ENCODE measurements around the gene MITF.
"Not testable (repeated sequence)": the region's sequence is repeated elsewhere in the genome, so short reads cannot be mapped to it uniquely, and the experiment has no call there.

MITF gene

DNA sequence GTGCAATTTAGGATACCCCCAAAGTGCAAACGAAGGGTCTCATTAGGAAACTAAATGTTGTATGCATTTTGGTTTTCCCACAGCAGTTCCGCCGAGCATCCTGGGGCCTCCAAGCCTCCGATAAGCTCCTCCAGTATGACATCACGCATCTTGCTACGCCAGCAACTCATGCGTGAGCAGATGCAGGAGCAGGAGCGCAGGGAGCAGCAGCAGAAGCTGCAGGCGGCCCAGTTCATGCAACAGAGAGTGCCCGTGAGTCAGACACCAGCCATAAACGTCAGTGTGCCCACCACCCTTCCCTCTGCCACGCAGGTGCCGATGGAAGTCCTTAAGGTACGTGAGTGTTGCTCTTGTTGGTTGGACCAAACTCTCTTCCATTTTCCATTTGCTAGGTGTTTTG is 139.8 kb downstream of the MITF start:
- DNase-seq = no peak

- no peak for DNase-seq
Observed at GRCh38 chr3:69880069-69880640, 140.9 kb downstream of the MITF start.

DNA sequence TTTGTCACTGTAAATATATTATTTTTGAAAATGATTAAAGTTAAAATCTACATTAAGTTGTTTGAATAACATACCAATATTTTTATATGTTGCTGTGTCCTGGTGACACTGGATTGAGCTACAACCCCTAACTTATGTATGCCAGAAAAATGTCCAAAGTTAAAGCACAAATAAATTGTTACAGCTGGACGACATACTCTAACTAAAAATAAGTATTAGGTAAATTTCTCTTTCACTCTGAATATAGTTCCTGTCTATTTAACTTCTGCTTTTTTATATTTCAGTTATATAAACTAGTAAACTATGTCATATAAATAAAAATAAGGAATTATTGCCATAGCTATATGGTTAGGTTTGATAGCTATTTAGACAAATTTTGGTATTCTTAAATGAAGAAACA is 141.8 kb downstream of the MITF start:
- DNase-seq = no peak

DNA sequence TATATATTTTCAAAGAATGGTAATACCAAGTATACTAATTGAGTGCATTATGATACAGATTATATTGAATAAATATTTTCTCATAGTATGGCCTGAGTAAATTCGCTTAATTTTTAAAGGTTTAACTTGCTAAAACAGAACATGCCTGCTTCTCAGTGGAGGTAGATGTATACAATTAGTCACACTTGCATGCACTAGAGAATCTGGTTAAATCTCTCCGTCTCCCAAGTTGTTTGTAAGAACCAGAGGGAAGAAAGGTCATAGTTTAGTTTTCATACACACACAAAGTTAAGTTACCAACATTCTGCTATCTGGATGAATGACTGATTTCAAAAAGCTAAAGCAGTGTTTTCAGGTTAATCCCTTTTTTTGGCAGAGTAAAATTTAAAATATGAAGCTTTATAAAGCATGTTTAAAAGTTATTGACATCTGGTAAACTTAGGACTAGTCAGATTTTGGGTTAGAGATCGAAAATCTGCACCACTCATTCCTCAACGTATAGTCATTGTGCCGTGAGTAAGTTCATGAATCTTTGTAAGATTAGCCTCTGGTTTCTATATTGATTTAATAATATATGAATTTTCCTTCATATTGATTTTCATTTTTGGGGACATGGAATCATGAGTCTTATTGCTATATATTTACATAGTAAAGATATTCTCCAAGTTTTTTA is 142.6 kb downstream of the MITF start:
- DNase-seq = no peak

GRCh38 chr3:69882560-69882959 is 143.3 kb downstream of the MITF start:
- no peak for DNase-seq

GRCh38 chr3:69888040-69888942 is 149.0 kb downstream of the MITF start:
- DNase-seq = no peak

DNA sequence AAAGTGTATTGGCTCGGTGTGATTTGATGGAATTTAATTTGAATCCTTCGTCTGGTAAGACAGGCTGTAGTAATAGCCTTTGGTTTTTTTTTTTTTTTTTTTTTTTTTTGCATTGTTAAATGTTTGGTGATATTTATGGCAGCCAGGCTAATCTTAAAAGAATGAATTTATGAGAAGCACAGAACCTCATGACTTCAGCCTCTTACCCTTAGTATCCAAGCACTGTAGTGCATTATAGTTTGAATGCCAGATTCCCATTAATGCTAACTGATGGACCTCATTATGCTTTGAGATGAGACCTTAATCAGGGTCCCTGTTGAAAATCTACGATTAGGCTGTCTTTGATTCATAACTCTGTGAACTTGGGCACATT is 149.7 kb downstream of the MITF start:
- DNase-seq = no peak

DNA sequence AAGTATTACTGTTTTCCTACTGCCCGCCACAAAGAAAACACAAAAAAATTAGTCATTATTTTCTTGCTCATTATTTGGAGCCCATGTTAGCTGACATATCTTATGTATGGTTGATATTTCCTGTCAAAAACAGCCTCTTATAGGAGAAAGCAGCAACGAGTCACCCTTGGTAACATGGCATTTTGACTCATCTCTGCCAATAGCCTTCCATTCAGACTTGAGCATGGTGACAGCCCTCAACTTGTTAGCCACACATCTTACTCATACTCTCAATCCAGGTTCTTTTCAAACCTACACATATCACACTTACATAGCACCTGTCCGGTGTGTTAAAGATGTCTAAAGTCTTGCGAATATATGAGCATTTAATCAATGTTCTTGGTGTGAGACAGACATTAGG is 150.8 kb downstream of the MITF start:
- no peak for DNase-seq

DNA sequence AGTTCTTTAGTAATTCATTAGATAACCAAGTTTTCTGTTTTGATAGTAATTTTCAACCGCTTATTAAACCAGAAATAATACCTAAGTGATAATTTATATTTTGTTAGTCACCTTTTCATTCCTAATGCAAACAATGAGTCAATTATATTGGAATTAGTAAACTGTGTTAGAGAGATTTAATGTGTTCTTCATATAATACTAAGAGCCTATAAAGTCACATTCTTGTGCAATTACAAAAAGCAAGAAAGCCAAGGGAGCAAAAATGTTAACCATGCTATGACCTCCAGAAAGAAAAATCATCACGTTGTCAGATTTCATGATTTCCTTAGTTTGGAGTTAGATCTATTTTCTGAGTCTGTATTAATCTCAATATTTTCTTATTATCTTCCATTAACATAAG is 151.4 kb downstream of the MITF start:
- no peak for DNase-seq

- no peak for DNase-seq
Observed at GRCh38 chr3:69892706-69893105, 153.4 kb downstream of the MITF start.

GRCh38 chr3:69893274-69893673 is 154.0 kb downstream of the MITF start:
- no peak for DNase-seq

DNA sequence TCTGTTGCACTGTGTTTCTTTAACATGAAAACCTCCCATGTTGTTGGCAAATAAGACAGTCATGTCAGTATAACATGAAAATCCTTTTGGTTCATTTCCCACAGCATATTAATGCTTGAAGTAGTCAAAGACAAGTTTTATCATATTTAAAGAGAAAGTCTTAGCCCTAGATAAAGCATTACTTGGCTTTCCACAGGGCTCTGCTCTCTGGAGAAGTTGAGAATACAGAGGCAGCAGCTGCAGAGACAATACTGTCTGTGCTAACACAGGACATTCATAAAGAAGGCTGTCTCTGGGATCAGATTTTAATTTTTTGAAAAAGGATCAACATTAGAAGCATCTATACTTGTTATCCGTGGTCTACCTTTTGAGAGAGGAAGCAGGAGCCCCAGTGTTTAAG is 156.8 kb downstream of the MITF start:
- DNase-seq = no peak

DNA sequence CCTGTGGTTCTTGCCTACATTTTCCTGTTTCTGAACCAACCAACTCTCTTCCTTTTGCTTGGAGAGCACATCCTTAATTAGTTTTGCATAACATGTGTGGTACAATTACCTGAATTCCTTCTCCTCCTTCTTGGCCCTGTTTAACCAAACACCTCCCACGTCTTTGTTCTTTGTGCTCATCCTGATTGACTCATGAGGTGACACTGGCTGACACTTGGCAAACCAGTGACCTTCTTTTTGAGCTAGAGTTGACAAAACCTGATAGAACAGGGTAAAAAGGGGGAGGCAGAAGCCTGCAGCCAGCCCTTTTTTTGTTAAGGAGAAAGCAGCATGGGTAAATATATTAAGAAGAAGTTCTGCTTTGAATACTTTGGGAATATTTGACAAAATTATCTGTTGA is 161.1 kb downstream of the MITF start:
- DNase-seq = no peak

DNA sequence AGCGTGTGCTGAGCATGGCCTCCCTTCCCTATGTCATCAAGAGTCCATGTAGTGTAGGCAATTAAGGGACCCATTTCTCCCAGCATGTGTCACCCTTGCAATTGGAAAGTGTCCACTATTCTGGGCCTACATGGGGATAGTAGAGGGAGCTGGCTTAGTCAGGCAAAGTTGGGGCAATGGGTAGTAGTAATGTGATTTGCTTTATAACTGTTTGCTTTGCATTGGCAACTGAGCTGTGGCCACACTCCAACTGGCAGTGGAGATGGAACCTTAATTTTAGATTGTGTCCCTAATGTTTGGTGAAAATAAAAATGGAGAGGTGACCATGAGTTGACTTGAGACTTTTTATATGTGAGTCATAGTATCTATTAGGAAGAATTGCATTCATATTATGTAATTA is 162.5 kb downstream of the MITF start:
- no peak for DNase-seq

DNA sequence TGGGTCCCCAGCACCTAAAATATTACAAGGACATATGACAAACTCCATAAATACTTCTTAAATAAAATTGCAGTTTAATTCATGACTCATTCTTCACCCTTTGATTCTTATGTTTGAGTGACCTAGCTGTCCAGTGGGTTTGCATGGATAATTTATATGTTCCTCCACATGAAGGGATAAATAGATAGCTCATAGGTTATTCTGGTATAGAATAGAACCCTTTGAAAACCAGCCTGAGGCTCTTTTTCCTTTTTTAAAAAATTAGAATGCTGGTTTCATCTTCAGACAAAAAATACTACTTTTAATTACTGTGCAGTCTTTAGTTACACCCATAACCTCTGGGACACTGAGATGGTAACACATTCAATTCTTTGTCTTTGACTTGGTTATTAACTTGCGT is 163.1 kb downstream of the MITF start:
- DNase-seq = no peak

DNA sequence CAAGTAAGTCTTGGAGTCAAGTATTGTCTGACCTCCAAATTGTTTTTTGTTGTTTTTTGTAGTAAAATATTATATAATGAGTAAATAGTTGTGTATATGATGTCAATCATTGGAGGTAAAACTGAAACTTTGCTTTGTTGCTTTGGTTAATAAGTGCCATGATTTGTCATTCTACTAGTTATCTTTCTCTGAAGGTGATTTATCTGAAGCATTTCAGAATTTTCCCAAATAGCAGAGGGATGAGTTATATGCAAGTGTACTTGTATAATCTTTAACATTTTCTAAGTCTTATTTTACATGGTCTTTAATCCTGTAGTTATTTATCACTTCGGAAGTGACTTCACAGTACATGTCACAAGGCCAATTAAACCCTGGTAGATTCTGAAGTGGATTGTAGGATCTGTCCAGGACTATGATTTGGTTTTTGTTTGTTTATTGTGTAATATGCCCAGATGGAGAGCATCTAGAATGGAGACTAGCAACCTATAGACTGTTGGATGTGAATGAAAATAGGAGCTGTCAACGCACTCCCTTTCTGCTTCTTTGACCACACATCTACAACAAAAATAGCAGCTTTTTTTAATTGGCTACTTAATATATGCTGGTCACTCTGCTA is 167.2 kb downstream of the MITF start:
- no peak for DNase-seq

GRCh38 chr3:69907554-69907953 is 168.3 kb downstream of the MITF start:
- DNase-seq = no peak

DNA sequence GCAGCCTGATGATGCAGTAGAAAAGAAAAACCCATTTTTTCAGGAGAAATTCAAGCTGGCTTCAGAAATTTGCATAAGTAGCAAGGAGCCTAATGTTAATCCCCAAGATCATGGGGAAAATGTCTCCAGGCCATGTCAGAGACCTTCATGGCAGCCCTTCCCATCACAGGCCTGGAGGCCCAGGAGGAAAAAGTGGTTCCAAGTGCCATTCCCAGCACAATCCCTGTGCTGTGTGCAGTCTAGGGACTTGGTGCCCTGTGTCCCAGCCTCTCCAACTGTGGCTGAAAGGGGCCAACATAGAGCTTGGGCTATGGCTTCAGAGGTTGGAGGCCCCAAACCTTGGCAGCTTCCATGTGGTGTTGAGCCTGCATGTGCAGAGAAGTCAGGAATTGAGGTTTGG is 170.6 kb downstream of the MITF start:
- not testable (repeated sequence) for DNase-seq

DNA sequence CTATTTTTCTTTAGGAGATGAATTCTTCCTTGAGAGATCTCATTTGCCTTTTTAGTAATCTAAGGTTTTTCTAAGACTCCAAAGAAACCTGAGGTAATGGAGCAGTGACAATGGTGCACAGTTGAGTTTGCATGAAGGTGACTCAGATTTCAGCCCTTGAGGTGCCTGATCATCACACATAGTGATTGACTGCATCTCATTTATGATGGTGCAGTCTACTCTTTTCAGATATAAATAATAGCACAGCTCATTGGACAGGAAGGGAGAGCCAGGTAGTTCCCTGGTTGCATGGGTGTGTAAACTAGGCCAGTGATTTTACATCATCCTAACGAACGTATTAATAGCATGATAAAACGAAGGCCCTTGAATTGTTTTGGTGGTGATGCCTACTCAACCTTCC is 174.2 kb downstream of the MITF start:
- DNase-seq = no peak

GRCh38 chr3:69914395-69914794 is 175.1 kb downstream of the MITF start:
- no peak for DNase-seq

DNA sequence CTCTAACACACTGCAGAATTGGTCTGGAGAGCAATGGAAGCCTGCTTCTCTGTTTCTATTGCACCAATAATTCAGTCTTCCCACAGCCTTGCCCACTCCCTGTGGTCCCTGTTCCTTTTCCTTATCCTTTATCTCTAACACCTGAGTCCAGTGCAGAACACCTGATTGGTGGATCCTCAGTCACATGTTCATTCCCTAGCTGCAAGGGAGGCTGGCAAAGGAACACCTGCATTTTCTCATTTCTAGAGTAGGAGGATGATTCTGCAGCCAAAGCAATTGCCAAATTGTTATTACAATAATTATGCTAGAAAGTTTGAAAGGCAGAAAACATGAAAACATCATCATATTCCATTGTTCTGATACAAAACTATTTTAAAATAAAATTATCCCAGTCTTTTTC is 176.5 kb downstream of the MITF start:
- no peak for DNase-seq

DNA sequence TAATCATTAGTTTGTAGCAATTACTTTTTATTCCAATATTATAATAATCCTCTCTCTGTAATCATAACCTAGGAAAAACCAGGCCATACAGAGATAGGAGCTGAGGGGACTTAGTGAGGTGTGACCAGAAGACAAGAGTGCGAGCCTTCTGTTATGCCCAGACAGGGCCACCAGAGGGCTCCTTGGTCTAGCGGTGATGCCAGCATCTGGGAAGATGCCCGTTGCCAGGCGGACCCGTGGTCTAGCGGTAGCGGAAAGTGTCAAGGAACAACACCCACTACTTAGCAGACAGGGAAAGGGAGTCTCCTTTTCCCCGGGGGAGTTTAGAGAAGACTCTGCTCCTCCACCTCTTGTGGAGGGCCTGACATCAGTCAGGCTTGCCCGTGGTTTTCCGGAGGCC is 180.7 kb downstream of the MITF start:
- DNase-seq = not testable (repeated sequence)

DNA sequence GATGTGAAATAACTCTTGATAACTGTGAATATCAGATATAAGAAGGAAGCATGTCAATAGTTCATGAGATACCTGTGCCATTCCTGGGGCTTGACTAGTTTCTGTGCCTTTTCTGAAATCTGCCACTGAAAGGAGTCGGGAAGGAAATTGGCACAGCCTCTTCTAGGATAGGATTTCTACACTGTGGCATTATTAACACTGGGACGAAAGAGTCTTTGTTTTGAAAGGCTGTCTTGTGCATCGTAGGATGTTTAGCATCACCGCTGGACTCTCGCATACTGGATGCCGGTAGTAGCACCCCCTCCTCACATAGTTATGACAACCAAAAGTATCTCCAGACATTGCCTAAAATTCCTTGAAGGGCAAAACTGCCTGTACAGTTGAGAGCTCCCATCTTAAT is 182.4 kb downstream of the MITF start:
- DNase-seq = no peak

DNA sequence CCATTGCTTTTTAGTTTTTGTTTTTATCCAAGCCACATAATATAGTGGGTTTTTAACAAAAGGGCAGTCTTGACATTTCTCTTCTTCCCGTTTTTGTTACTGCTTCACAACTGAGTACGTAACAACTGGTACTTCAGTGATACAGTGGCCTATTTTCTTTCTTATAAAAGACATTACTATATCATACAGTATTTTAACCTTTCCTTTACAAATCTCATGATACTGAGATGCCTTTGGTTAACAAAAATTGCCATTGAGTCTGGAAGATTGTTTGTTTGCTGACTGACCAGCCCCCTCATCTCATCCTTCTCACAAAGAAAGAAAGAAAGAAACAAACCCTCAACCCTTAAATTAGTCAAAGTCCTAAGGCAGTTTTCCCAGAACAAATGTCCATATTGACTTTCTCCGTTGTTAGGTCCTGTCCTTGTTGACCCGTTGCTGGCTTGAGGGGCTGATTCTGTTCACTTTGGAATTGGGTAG is 183.3 kb downstream of the MITF start:
- DNase-seq = no peak
